K562 treated with DMSO at 1 percent for 12 hours (cell line): ENCODE measurements around the gene DND1. TPM values are rescaled to one million over a fixed set of nuclear protein-coding genes. Genes with fewer than 3 reads are reported as not detected.

Source experiments
- total RNA-seq: library from RNA; unstranded; fragments of 300-600 nt; gene quantifications from 2 replicates; pipeline ENCODE4 v1.2.3, GENCODE V29; 2022; ENCODE audit not compliant: insufficient read depth

Gene DND1
- 1.4 and 2.0 TPM in 2 replicates for total RNA-seq

DNA sequence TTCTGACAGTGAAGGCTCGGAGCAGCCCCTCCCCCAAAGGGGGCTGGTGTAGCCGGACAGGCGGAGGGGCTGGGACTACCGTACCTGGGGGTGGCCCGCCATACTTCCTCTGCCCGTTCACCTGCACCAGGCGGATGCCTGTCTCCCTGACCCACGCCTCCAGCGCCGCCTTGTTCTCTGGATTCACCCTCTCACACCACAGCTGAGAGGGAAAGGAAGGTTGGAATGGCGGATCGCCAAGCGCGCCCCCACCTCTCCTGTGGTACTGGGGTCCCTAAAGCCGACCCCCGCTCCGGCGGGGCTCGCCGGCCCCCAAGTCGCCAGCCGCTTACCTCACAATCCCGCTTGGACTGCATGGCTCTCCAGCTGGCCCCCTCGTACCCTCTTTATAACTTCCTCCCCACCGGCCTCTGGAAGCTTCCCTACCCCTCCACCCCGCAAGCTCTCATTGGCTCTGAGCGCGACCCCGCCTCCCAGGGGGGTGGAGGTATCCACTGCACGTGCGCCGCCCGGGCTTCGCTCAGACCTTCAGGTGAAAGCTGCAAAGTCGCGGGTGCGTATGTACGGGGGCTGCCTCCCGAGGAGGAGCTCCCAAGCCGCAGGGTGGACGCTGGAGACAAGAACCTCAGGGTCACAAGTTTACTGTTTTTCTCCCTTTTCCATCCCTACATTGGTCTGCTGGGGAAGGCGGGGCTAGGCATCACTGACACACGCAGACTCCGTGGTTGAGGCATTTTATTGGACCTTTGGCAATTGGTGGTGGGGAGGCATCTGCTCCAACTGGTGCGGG, at the start of gene DND1:
Gene DND1, minus strand, starts transcription at position 390 of the 790 bp plus-strand sequence. Its CDS starts 34 bp downstream, at position 356.

DNA sequence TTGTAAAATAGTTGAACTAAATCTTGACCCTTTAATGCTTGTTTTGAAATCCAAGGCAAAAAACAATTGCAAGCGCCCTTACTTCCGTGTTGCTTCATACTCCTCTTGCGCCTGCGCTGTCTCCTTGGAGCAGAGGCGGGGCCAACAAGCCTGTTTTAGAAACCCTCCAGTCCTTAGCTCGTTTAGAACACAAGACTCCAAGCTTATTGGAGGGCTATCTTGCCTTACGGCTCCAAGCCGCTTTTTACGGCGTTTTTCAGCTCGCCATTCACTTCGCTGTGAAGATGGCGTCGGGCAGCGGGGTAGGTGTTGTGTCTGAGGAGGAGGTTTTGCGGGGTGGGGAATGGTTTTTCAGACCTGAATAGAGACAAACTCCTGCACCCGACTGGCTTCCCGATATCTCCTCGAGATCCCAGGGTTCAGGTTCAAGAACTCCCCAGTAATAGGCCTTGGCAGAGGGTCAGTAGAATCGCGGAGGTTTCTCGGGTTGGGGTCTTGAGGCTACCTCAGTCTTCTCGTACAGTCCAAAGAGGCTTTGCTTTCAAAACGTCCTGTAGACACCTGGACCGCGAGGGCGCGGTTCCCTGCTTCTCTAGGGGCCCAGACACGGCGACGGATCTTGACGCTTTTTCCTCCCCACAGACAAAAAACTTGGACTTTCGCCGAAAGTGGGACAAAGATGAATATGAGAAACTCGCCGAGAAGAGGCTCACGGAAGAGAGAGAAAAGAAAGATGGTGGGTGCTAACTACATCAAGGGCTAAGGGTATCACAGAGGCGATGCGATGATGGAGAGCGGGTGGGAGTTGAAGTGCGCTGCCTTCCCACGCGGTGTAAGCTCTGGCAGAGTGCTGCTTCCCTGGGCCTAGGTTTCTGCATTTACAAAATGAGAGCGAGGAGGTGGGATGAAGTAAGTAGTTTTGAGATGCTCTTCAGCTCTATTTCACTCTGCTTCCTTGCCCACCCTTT, 27.1 kb upstream of the DND1 start, which contains the start of gene ZMAT2:
Gene ZMAT2, plus strand, starts transcription at position 271 of the 968 bp plus-strand sequence. Its CDS starts 14 bp downstream, at position 285.

DNA sequence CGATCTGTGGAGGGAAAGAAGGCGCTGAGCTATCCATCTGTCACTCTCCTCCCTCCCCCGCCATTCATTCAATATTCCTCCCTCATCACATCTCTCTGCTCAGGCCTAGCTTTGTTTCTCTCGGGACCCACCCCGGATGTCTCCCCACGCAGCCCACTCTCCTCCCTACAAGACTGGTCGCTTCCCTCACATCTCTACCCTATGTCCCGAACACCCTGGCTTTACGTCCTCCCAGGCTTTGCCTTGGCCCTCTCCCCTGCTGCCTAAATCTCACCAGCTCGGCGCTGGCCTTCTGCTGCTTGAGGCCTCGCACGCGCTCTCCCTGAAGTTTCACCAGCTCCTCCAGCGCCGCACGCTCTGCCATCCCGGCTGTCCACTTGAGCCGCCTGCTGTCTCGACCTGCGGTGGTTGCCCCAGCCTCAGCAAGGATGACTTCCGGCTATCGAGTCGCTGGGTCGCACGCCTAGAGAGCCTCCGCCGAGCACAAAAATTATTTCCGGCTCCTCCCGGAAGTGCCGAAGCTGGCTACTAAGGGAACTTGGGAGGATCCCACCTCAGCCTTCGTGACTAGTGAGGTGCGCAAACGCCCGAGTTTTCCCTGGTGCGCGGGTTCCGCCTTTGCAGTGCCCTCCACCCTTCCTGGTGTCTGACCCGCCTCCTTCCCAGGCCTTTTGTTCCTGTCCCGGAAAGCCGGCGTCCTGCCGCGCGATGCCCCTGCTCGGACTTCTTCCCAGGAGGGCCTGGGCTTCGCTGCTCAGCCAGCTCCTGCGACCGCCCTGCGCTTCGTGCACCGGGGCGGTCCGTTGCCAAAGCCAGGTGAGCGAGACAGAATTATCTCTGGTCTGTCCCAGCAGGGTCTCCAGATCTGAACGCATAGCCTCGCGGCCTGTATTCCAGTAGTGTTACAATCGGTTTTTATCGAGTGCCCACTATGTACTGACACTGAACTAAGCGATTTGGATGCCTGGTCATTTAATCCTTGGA, 17.9 kb upstream of the DND1 start, which contains the start of the genes HARS1 and HARS2:
Gene HARS1, minus strand, starts transcription at position 430 of the 984 bp plus-strand sequence. Its CDS starts 66 bp downstream, at position 364.
Gene HARS2, plus strand, starts transcription at position 515 of the 984 bp plus-strand sequence. Its CDS starts 194 bp downstream, at position 709.

DNA sequence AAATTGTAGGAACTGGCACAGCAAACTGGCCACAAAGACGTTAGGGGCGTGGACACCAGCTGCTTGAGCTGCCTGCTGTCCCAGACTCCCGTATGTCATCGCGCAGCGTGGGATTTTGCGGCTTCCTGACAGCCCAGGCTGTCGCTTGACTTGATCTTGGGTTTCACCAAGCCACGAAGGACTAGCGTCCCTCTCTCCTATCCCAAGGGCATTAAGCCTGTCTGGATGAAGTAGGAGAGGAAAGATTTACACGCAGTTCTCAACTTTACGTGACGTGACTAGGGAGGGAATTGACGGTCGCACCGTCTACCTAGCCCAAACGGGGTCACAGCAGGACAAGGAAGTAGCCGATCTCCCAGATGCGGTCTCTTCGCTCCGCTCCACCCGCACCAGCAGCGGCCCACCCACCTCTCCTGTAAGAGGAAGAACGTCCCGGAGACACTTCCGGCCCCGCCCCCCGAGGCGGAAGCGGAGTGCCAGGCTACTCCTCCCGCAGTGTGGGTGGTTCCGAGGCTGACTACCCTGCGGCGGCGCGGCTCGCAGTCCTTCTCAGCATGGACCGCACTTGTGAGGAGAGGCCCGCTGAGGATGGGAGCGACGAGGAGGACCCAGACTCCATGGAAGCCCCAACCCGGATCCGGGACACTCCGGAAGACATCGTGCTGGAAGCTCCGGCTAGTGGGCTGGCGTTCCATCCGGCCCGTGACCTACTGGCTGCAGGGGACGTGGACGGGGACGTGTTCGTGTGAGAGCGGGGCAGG, 8.8 kb downstream of the DND1 start, which contains the start of gene WDR55:
Gene WDR55, plus strand, starts transcription at position 546 of the 761 bp plus-strand sequence. Its CDS starts 9 bp downstream, at position 555.

DNA sequence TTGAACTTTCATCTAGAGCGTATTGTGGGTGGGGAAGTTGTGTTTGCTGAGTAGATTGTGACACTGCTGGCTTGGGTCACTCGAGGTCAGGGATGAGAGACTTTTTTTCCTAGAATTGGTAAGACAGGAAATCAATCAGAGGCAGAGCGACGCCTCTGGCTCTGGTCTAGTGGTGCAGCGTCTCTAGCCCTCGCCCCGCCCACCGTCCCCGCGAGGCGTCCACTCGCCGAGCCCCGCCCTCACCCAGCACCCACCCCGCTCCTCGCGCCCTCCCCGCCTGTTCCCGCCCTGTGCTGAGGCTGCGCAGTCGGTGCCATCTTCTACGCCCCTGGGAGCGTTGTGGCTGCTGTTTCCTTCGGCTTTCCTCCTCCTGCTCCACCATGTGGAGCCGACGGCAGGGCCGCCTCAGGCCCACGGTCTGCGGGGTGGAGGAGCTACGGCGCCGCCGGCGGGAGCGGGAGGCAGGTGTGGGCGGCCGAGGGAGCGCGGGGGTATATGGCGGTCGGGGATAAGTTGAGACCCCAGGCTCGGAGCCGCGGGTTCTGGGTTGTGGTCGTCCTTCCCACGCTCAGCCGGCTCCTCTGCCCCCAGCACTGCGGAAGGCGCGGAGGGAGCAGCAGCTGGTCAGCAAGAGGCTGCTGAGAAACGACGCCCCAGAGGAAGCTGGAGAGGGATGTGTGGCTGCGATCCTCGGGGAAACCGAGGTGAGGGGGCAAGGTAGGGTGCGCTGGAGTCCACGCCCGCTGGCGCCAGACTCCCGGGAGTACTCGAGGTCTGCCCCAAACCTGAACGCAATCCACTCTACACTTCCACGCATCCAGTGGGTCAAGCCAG, 34.0 kb downstream of the DND1 start, which contains the start of gene TMCO6:
Gene TMCO6, plus strand, starts transcription at position 304 of the 834 bp plus-strand sequence. Its CDS starts 77 bp downstream, at position 381.

DNA sequence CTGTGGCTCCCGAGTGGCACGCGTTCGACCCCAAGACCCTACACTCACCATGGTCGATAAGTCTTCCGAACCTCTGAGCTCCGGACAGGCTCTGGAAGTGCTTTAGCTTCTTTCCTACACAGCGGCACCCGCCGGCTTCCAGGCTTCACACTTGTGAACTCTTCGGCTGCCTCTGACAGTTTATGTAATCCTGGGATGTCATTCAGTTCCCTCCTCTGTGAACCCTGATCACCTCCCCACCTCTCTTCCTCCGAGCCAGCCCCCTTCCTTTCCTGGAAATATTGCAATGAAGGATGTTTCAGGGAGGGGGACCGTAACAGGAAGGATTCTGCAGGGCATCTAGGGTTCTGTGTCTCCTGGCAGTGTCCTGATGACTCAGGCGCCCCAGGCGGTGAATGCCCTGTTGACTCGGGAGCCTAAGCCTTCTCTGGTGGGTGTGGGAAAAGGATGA, 40.3 kb downstream of the DND1 start, which contains the start of gene CD14:
Gene CD14, minus strand, starts transcription at position 155 of the 451 bp plus-strand sequence. Its CDS starts 104 bp downstream, at position 51.

Other genes starting within 250 kb of the DND1 start
- 5.1 TPM in 1 of 2 replicates, not detected in the other for gene EIF4EBP3, start 125.9 kb downstream of the DND1 start, total RNA-seq
- gene SRA1, start 116.1 kb downstream of the DND1 start, total RNA-seq = 32.8 and 34.4 TPM in 2 replicates
- gene APBB3, start 109.0 kb downstream of the DND1 start, total RNA-seq = 7.1 and 18.0 TPM in 2 replicates
- 77.4 and 188 TPM in 2 replicates for gene SLC35A4, start 108.7 kb downstream of the DND1 start, total RNA-seq
- 0.75 and 1.0 TPM in 2 replicates for gene CD14, start 40.4 kb downstream of the DND1 start, total RNA-seq
- 13.5 and 15.1 TPM in 2 replicates for gene TMCO6, start 34.1 kb downstream of the DND1 start, total RNA-seq
- 208 and 301 TPM in 2 replicates for gene NDUFA2, start 25.9 kb downstream of the DND1 start, total RNA-seq
- gene IK, start 25.7 kb downstream of the DND1 start, total RNA-seq = 122 and 166 TPM in 2 replicates
- gene WDR55, start 8.7 kb downstream of the DND1 start, total RNA-seq = 26.9 and 42.6 TPM in 2 replicates
- 43.2 and 73.1 TPM in 2 replicates for gene HARS1, start 17.8 kb upstream of the DND1 start, total RNA-seq
- 15.7 and 21.4 TPM in 2 replicates for gene HARS2, start 17.9 kb upstream of the DND1 start, total RNA-seq
- 42.5 and 46.1 TPM in 2 replicates for gene ZMAT2, start 26.9 kb upstream of the DND1 start, total RNA-seq
- not detected in 2 replicates for gene PCDHA1, start 112.6 kb upstream of the DND1 start, total RNA-seq
- not detected in 2 replicates for gene PCDHA2, start 121.3 kb upstream of the DND1 start, total RNA-seq
- not detected in 2 replicates for gene PCDHA3, start 127.5 kb upstream of the DND1 start, total RNA-seq
- not detected in 2 replicates for gene PCDHA4, start 133.5 kb upstream of the DND1 start, total RNA-seq
- not detected in 2 replicates for gene PCDHA5, start 148.0 kb upstream of the DND1 start, total RNA-seq
- not detected in 2 replicates for gene PCDHA6, start 154.4 kb upstream of the DND1 start, total RNA-seq
- gene PCDHA7, start 160.7 kb upstream of the DND1 start, total RNA-seq = not detected in 2 replicates
- gene PCDHA8, start 167.6 kb upstream of the DND1 start, total RNA-seq = not detected in 2 replicates
- not detected in 2 replicates for gene PCDHA9, start 174.8 kb upstream of the DND1 start, total RNA-seq
- gene PCDHA10, start 182.3 kb upstream of the DND1 start, total RNA-seq = not detected in 2 replicates
- gene PCDHA11, start 195.4 kb upstream of the DND1 start, total RNA-seq = not detected in 2 replicates
- not detected in 2 replicates for gene PCDHA12, start 201.7 kb upstream of the DND1 start, total RNA-seq
- gene PCDHA13, start 208.5 kb upstream of the DND1 start, total RNA-seq = not detected in 2 replicates